OCI-LY1 (cell line): ENCODE measurements around the gene N4BP2L1.
A peak's percentile ranks its signal among the peaks of the same experiment; 100 is the strongest.

Experiments
- H2AFZ ChIP-seq: fragments of 200-600 bp; sonication (generic), shearing (Covaris generic); 2 replicates; pipeline ENCODE4 v1.6.0; 2014; ENCODE audit warnings: antibody characterized with exemption, mild to moderate bottlenecking, low read length
- H3F3A ChIP-seq: fragments of 200-600 bp; sonication (generic), shearing (Covaris generic); 2 replicates; pipeline ENCODE4 v1.6.0; 2014; ENCODE audit warnings: mild to moderate bottlenecking, antibody characterized with exemption, low read length, moderate library complexity; ENCODE audit not compliant: insufficient read depth
- H3K27ac ChIP-seq: fragments of 200-600 bp; sonication (generic); 2 replicates; pipeline ENCODE4 v1.5.1; 2014; ENCODE audit warnings: low read length, mixed run types, mild to moderate bottlenecking, low read depth; ENCODE audit not compliant: poor library complexity, severe bottlenecking
- H3K27me3 ChIP-seq: fragments of 200-600 bp; sonication (generic); 2 replicates; pipeline ENCODE4 v1.6.0; 2014; ENCODE audit warnings: antibody characterized with exemption, mild to moderate bottlenecking, low read length, moderate library complexity; ENCODE audit not compliant: insufficient read depth
- H3K36me3 ChIP-seq: fragments of 200-600 bp; sonication (generic); 2 replicates; pipeline ENCODE4 v1.6.1; 2014; ENCODE audit warnings: mild to moderate bottlenecking, antibody characterized with exemption, low read length, moderate library complexity, mixed read lengths; ENCODE audit not compliant: insufficient read depth
- H3K4me1 ChIP-seq: fragments of 200-600 bp; sonication (generic); 2 replicates; pipeline ENCODE4 v1.5.1; 2014; ENCODE audit warnings: mild to moderate bottlenecking, low read length, moderate library complexity; ENCODE audit not compliant: insufficient read depth, severe bottlenecking
- H3K4me2 ChIP-seq: fragments of 200-600 bp; sonication (generic), shearing (Covaris generic); 2 replicates; pipeline ENCODE4 v1.6.1; 2014; ENCODE audit warnings: low read length
- H3K4me3 ChIP-seq: fragments of 200-600 bp; sonication (generic); 2 replicates; pipeline ENCODE4 v1.5.1; 2014; ENCODE audit warnings: low read length, low read depth, mild to moderate bottlenecking, mixed read lengths; ENCODE audit not compliant: poor library complexity, severe bottlenecking
- H3K79me2 ChIP-seq: fragments of 200-600 bp; shearing (Covaris generic); 2 replicates; pipeline ENCODE4 v1.6.1; 2016; ENCODE audit warnings: mixed run types, low read length, mixed read lengths; ENCODE audit not compliant: insufficient read depth
- H3K9ac ChIP-seq: fragments of 200-600 bp; sonication (generic), shearing (Covaris generic); 2 replicates; pipeline ENCODE4 v1.6.1; 2014; ENCODE audit warnings: mild to moderate bottlenecking, low read length, mixed read lengths
- H3K9me2 ChIP-seq: fragments of 200-600 bp; sonication (generic), shearing (Covaris generic); 2 replicates; pipeline ENCODE4 v1.6.1; 2014; ENCODE audit warnings: low read depth, mild to moderate bottlenecking, low read length, mixed read lengths
- H3K9me3 ChIP-seq: fragments of 200-600 bp; shearing (Covaris generic); 2 replicates; pipeline ENCODE4 v1.6.1; 2014; ENCODE audit warnings: low read length, mixed read lengths
- H4K20me1 ChIP-seq: fragments of 200-600 bp; sonication (generic), shearing (Covaris generic); 2 replicates; pipeline ENCODE4 v1.6.0; 2016; ENCODE audit warnings: mild to moderate bottlenecking, low read length; ENCODE audit not compliant: insufficient read depth
- EZH2 ChIP-seq: fragments of 200-600 bp; sonication (generic), shearing (Covaris generic); IDR thresholded peaks from 2 replicates; pipeline ENCODE4 v1.8.0; 2017; ENCODE audit warnings: borderline replicate concordance, mixed run types, mild to moderate bottlenecking, antibody characterized with exemption, low read length, moderate library complexity, mixed read lengths
- TF ChIP-seq, protein P1 (sequence below): fragments of 200-600 bp; sonication (generic), shearing (Covaris generic); IDR thresholded peaks from 2 replicates; pipeline ENCODE4 v1.5.1; 2017; ENCODE audit warnings: mild to moderate bottlenecking, antibody characterized with exemption, low read length, moderate library complexity, mixed read lengths

N4BP2L1 gene

DNA sequence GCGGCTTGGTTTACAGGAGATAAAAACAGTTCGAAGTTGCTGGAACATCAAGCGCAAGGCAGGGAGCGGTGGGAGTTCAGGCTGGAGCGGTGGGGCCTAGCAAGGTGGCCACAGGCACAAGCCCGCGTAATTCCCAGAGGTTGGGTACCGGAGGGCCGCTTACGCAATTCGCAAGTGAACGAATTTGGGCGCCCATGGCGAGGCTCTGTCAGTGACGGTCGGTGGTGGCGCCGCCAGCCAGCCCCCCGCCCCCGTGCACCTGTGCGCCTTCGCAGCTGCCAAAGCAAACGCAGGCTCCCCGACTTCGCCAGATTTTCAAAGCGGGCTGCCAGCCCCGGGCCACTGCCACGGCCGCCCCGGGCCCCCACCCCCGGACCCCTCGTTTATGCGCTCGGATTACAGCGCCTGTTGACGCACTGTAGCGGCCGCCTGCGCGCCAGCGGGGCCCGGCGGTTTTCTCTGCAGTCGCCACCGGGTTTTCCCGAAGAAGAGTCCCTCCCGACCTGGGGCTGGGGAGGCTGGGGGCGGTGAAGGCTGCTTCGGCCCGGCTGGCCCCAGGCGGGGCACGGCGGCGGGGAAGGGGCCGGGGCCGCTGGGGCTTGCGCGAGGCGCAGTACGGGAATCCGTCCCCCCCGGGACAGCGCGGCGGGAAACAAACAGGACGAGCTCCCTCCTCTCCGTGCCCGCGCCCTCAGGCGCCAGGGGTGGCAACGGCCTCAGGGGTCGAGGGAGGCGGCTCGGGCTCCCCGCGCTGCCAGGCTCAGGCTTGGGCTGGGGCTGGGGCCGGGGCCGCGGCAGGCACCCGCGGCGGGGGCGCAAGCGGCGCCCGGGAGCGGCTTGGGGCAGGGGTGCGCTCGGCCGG, 709 bp downstream of the N4BP2L1 start:
- Histone ChIP-seq H3K79me2 (peaks cover 14% of the 10 kb centered on the region), H3K4me2 (peak overlapping the region; percentile 82)
- TF ChIP-seq, protein P1, sequence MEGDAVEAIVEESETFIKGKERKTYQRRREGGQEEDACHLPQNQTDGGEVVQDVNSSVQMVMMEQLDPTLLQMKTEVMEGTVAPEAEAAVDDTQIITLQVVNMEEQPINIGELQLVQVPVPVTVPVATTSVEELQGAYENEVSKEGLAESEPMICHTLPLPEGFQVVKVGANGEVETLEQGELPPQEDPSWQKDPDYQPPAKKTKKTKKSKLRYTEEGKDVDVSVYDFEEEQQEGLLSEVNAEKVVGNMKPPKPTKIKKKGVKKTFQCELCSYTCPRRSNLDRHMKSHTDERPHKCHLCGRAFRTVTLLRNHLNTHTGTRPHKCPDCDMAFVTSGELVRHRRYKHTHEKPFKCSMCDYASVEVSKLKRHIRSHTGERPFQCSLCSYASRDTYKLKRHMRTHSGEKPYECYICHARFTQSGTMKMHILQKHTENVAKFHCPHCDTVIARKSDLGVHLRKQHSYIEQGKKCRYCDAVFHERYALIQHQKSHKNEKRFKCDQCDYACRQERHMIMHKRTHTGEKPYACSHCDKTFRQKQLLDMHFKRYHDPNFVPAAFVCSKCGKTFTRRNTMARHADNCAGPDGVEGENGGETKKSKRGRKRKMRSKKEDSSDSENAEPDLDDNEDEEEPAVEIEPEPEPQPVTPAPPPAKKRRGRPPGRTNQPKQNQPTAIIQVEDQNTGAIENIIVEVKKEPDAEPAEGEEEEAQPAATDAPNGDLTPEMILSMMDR: no peak

DNA sequence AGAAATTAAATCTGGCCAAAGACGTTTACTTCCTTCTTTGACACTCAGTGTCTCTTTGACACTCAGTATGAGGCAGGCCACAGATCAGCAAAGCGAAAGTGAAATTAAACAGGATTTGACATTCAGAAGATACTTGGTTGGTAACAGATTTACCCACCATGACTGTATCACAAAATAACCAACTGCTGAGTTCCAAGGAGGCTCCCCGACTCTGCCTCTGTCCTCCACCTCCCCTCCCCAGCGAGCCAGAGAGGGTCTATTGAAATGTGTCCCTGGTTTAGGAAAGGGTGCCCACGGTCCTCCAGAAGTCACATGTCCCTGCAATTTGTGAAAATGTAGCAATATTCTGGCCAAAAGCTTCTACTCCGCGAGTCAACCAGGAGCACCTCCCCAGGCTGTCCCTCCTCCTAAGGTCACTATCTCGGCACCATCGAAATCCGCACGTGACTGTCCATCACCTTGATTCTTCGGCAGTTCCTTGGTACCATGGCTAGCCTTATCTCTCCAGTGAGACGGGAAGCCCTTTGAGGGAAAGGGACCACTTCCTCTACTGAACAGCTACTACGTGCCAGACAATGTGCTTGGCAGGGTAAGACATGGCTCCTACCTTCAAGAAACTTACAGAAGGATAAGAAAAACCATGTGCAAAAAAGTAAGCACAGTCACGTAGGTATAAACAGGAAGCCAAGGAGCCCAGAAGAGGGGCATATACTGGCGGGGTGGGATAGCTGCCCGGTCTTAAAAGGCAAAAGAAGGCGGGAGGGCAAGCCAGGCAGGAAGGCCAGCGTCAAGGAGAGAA, 1.5 kb downstream of the N4BP2L1 start:
- Histone ChIP-seq H3F3A (no peaks in the 10 kb centered on the region), H2AFZ (peak overlapping the region; percentile 45), H3K79me2 (peaks cover 14% of the 10 kb centered on the region), H3K9me2 (no peaks in the 10 kb centered on the region), H3K36me3 (peaks cover 35% of the 10 kb centered on the region), H3K27ac (peak overlapping the region; percentile 86), H3K9me3 (no peaks in the 10 kb centered on the region), H3K4me2 (peak overlapping the region; percentile 82), H3K4me1 (peaks cover 33% of the 10 kb centered on the region), H3K27me3 (no peaks in the 10 kb centered on the region), H3K9ac (peak overlapping the region; percentile 80), H4K20me1 (no peaks in the 10 kb centered on the region), H3K4me3 (peak overlapping the region; percentile 83)
- TF ChIP-seq EZH2: no peak
- TF ChIP-seq, protein P1: no peak

More for the DNA sequence above, 709 bp downstream of the N4BP2L1 start:
- Histone ChIP-seq H3F3A (no peaks in the 10 kb centered on the region), H3K9me3 (no peaks in the 10 kb centered on the region), H3K4me3 (peak overlapping the region; percentile 83), H2AFZ (peak overlapping the region; percentile 45; the same call in 1 of the 2 replicates), H3K4me1 (peaks cover 33% of the 10 kb centered on the region), H3K9me2 (no peaks in the 10 kb centered on the region), H3K27me3 (no peaks in the 10 kb centered on the region), H4K20me1 (no peaks in the 10 kb centered on the region), H3K36me3 (peaks cover 29% of the 10 kb centered on the region), H3K27ac (peak overlapping the region; percentile 86), H3K9ac (peak overlapping the region; percentile 80)

DNA sequence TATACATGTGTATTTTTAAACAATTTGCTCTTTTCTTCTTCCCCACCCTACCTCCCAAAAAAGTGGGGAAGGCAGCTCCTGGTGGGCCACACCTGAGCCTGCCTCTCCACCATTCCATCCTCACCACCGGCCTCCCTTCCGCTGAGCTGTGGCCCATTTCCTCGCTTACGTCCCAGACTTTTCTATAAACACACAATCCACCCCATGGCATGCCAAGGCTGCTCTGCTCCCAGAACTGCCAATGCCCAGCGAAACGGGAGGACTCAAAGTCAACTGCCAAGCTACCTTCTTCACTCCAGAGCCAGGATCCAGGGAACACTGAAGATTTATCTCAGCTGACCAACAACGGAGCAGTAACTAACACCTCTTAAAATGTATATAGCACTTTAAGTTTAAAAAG, 2.8 kb downstream of the N4BP2L1 start:
- no peaks in the 10 kb centered on the region for H3K9me2 ChIP-seq
- TF ChIP-seq, protein P1: no peak
- TF ChIP-seq EZH2: no peak
- H3K4me2 ChIP-seq: peak overlapping the region; percentile 82
- H4K20me1 ChIP-seq: no peaks in the 10 kb centered on the region
- no peak overlapping the region for H3K27ac ChIP-seq
- no peak overlapping the region for H3K9ac ChIP-seq
- H3K79me2 ChIP-seq: peaks cover 14% of the 10 kb centered on the region
- no peak overlapping the region for H2AFZ ChIP-seq
- H3K36me3 ChIP-seq: peaks cover 44% of the 10 kb centered on the region
- H3K4me1 ChIP-seq: peaks cover 30% of the 10 kb centered on the region
- H3K27me3 ChIP-seq: no peaks in the 10 kb centered on the region
- no peaks in the 10 kb centered on the region for H3F3A ChIP-seq
- H3K9me3 ChIP-seq: peaks cover 2% of the 10 kb centered on the region
- no peak overlapping the region for H3K4me3 ChIP-seq
